ENCODE measurements around the gene ASRGL1. TPM values are rescaled to one million over a fixed set of nuclear protein-coding genes. Genes with fewer than 3 reads are reported as not detected.

ASRGL1 gene
- total RNA-seq, 1 experiment from 2014 or later = 31.1 TPM

GRCh38 chr11:62419314-62419929 lies 82.2 kb downstream of the ASRGL1 start:
- no peaks in the 10 kb centered on the region for H3K79me1 ChIP-seq (ENCODE audit: insufficient read depth, low read depth, low read length, poor library complexity, severe bottlenecking)
- DNase-seq = no peak
- no peak overlapping the region for H3K4me3 Mint-ChIP-seq
- no peak overlapping the region for H2AFZ ChIP-seq (ENCODE audit: low read length)
- no peaks in the 10 kb centered on the region for H3K4me1 ChIP-seq (ENCODE audit: insufficient read depth, low read length)
- H3K27me3 ChIP-seq (ENCODE audit: insufficient read depth, low read length) = peaks cover 2% of the 10 kb centered on the region; the same call in 1 of the 2 replicates
- H3K14ac ChIP-seq (ENCODE audit: insufficient read depth, low read length) = no peak overlapping the region
- no peak overlapping the region for H3T11ph ChIP-seq (ENCODE audit: low read length)
- H4K8ac ChIP-seq (replicated peaks; ENCODE audit: insufficient read length, low read depth, low read length) = no peak overlapping the region
- no peak overlapping the region for H3K4me2 ChIP-seq (ENCODE audit: insufficient read depth, insufficient read length, low read length)
- H3K23me2 ChIP-seq (ENCODE audit: insufficient read length, low read depth, low read length, poor library complexity, severe bottlenecking) = no peaks in the 10 kb centered on the region
- H2AK5ac ChIP-seq (ENCODE audit: insufficient read length, low read length) = no peak overlapping the region
- no peak overlapping the region for H3K56ac ChIP-seq (ENCODE audit: insufficient read length, low read depth, low read length)
- no peak overlapping the region for H4K91ac ChIP-seq (ENCODE audit: insufficient read length, low read depth, low read length)
- TF ChIP-seq CTCF (conservative IDR thresholded peaks at IDR 0.05) = no peak
- H3K4ac ChIP-seq (ENCODE audit: low read depth, low read length) = no peak overlapping the region
- H3K79me2 ChIP-seq (ENCODE audit: insufficient read depth, low read length) = no peaks in the 10 kb centered on the region
- H3K18ac ChIP-seq (ENCODE audit: insufficient read length, low read depth, low read length) = no peak overlapping the region
- H4K20me1 ChIP-seq (ENCODE audit: control insufficient read depth, insufficient read depth, insufficient read length) = no peaks in the 10 kb centered on the region
- no peak overlapping the region for H2BK5ac ChIP-seq (ENCODE audit: insufficient read length, low read length)
- H2BK12ac ChIP-seq (ENCODE audit: insufficient read length, low read depth, low read length) = no peak overlapping the region
- no peak overlapping the region for H4K5ac ChIP-seq (ENCODE audit: insufficient read length, low read depth, low read length)
- H2BK120ac ChIP-seq (ENCODE audit: low read depth, low read length, poor library complexity, severe bottlenecking) = no peak overlapping the region
- H3K27me3 Mint-ChIP-seq (ENCODE audit: low read depth) = peaks cover 55% of the 10 kb centered on the region
- no peak overlapping the region for H2BK15ac ChIP-seq (ENCODE audit: low read depth, low read length)
- no CpG with 5 or more reads among the region's 5 CpGs for WGBS (ENCODE audit: extremely low coverage, insufficient read length, low lambda C conversion rate)
- H3K9me3 ChIP-seq (ENCODE audit: control insufficient read depth, low read depth, low read length) = no peaks in the 10 kb centered on the region
- H3K36me3 Mint-ChIP-seq (ENCODE audit: insufficient read depth in 1 of 3, low read depth in 3 of 3) = no peaks in the 10 kb centered on the region
- H3K27ac ChIP-seq (ENCODE audit: insufficient read length, low read depth, low read length) = no peak overlapping the region
- H3K23ac ChIP-seq (ENCODE audit: insufficient read length, low read depth, low read length) = no peak overlapping the region
- no peak overlapping the region; a peak in 1 of 7 replicates for H3K27ac Mint-ChIP-seq
- no peaks in the 10 kb centered on the region for H3K9me3 Mint-ChIP-seq
- H3K4me1 Mint-ChIP-seq = peaks cover 9 to 16% of the 10 kb centered on the region in 2 experiments
- no peak overlapping the region for H2BK20ac ChIP-seq (ENCODE audit: low read depth, low read length, poor library complexity, severe bottlenecking)
- H3K9ac ChIP-seq (ENCODE audit: extremely low read depth, insufficient read length, low read length) = no peak overlapping the region
